ENCODE data around the gene NANOS2. TPM values are rescaled to one million over a fixed set of nuclear protein-coding genes. Genes with fewer than 3 reads are reported as not detected.

The NANOS2 gene
- total and polyA plus RNA-seq, 12 donors = not detected

- intact Hi-C loops (cut with DNase I) = loop anchor here in 2 of 10 donors (1.0 to 5.0 kb wide), 2 partner anchors 23 to 134 kb away; partner anchors contain the start of genes CCDC61 (in 1 of the 2) and IRF2BP1 (in 1 of the 2)
- no peak for DNase-seq
- Histone ChIP-seq H3K27ac (peak overlapping the region in 1 of 10 donors; percentile 95), H3K4me1 (peaks cover 0 to 33% (median 25%) of the 10 kb centered on the region in 9 donors), H3K9me3 (no peaks in the 10 kb centered on the region), H3K27me3 (peaks cover 0 to 31% (median 23%) of the 10 kb centered on the region in 7 donors), H3K36me3 (peaks cover 0 to 35% (median 0%) of the 10 kb centered on the region in 9 donors), H3K4me3 (peak overlapping the region; percentile 8 to 100 (median 88))
- TF ChIP-seq CTCF (IDR thresholded peaks at IDR 0.05) = no peak
- WGBS, 2 donors = 2 to 4% methylated on average over 22 of the region's 22 CpGs
- no peak for ATAC-seq
These were observed 51.2 kb downstream of the NANOS2 start for GRCh38 chr19:45863335-45863839.

Other genes with a start within 250 kb of the NANOS2 start
- 1 to 10 TPM; 2.4 to 7.8 (median 4.4) TPM for gene GIPR, start 246.6 kb downstream of the NANOS2 start, total RNA-seq
- 10 to 100 TPM in 1 of 2 donors, 1 to 10 TPM in 1; 2.4 to 16.6 TPM for gene GIPR, start 246.6 kb downstream of the NANOS2 start, polyA plus RNA-seq
- gene SNRPD2, start 222.8 kb downstream of the NANOS2 start, total RNA-seq = 100 to 1,000 TPM; 216 to 268 (median 240) TPM
- gene SNRPD2, start 222.8 kb downstream of the NANOS2 start, polyA plus RNA-seq = 100 to 1,000 TPM; 316 to 464 TPM
- gene QPCTL, start 222.1 kb downstream of the NANOS2 start, total RNA-seq = 1 to 10 TPM; 1.8 to 3.5 (median 2.4) TPM
- 1 to 10 TPM; 4.1 to 4.5 TPM for gene QPCTL, start 222.1 kb downstream of the NANOS2 start, polyA plus RNA-seq
- gene FBXO46, start 183.9 kb downstream of the NANOS2 start, total RNA-seq = 10 to 100 TPM in 2 of 10 donors, 1 to 10 TPM in 8; 5.2 to 13.5 (median 9.1) TPM
- gene FBXO46, start 183.9 kb downstream of the NANOS2 start, polyA plus RNA-seq = 10 to 100 TPM in 1 of 2 donors, 1 to 10 TPM in 1; 5.3 to 11.4 TPM
- not detected for gene MEIOSIN, start 181.3 kb downstream of the NANOS2 start, total RNA-seq
- gene MEIOSIN, start 181.3 kb downstream of the NANOS2 start, polyA plus RNA-seq = not detected
- 10 to 100 TPM; 16.8 to 24.5 (median 21.3) TPM for gene SIX5, start 145.5 kb downstream of the NANOS2 start, total RNA-seq
- gene SIX5, start 145.5 kb downstream of the NANOS2 start, polyA plus RNA-seq = 10 to 100 TPM; 15.5 to 29.3 TPM
- gene DMPK, start 132.3 kb downstream of the NANOS2 start, total RNA-seq = 100 to 1,000 TPM; 220 to 377 (median 296) TPM
- 100 to 1,000 TPM; 377 to 439 TPM for gene DMPK, start 132.3 kb downstream of the NANOS2 start, polyA plus RNA-seq
- 10 to 100 TPM; 54.2 to 78.1 (median 69.3) TPM for gene DMWD, start 121.9 kb downstream of the NANOS2 start, total RNA-seq
- gene DMWD, start 121.9 kb downstream of the NANOS2 start, polyA plus RNA-seq = 10 to 100 TPM; 44.6 to 58.9 TPM
- under 1 TPM in 2 of 10 donors, not detected in 8; 0.09 to 0.15 TPM for gene RSPH6A, start 99.5 kb downstream of the NANOS2 start, total RNA-seq
- gene RSPH6A, start 99.5 kb downstream of the NANOS2 start, polyA plus RNA-seq = not detected
- 10 to 100 TPM; 22.4 to 45.0 (median 33.0) TPM for gene SYMPK, start 51.6 kb downstream of the NANOS2 start, total RNA-seq
- 10 to 100 TPM; 30.5 to 75.0 TPM for gene SYMPK, start 51.6 kb downstream of the NANOS2 start, polyA plus RNA-seq
- under 1 TPM in 1 of 10 donors, not detected in 9; 0.11 TPM for gene FOXA3, start 50.5 kb downstream of the NANOS2 start, total RNA-seq
- under 1 TPM in 1 of 2 donors, not detected in 1; 0.01 TPM for gene FOXA3, start 50.5 kb downstream of the NANOS2 start, polyA plus RNA-seq
- gene IRF2BP1, start 28.6 kb downstream of the NANOS2 start, total RNA-seq = 10 to 100 TPM; 15.9 to 23.0 (median 20.3) TPM
- gene IRF2BP1, start 28.6 kb downstream of the NANOS2 start, polyA plus RNA-seq = 10 to 100 TPM in 1 of 2 donors, 1 to 10 TPM in 1; 8.0 to 13.4 TPM
- 10 to 100 TPM in 6 of 10 donors, 1 to 10 TPM in 4; 8.1 to 17.0 (median 10.3) TPM for gene MYPOP, start 12.2 kb downstream of the NANOS2 start, total RNA-seq
- 1 to 10 TPM; 7.1 to 8.9 TPM for gene MYPOP, start 12.2 kb downstream of the NANOS2 start, polyA plus RNA-seq
- gene NOVA2, start 59.1 kb upstream of the NANOS2 start, total RNA-seq = 1 to 10 TPM; 4.4 to 7.8 (median 5.9) TPM
- gene NOVA2, start 59.1 kb upstream of the NANOS2 start, polyA plus RNA-seq = 1 to 10 TPM; 1.6 to 8.2 TPM
- 10 to 100 TPM in 1 of 10 donors, 1 to 10 TPM in 9; 6.6 to 10.3 (median 8.3) TPM for gene CCDC61, start 80.7 kb upstream of the NANOS2 start, total RNA-seq
- 10 to 100 TPM in 1 of 2 donors, 1 to 10 TPM in 1; 7.3 to 11.6 TPM for gene CCDC61, start 80.7 kb upstream of the NANOS2 start, polyA plus RNA-seq
- 1 to 10 TPM in 1 of 10 donors, under 1 TPM in 1, not detected in 8; 0.81 to 1.1 TPM for gene PGLYRP1, start 108.3 kb upstream of the NANOS2 start, total RNA-seq
- gene PGLYRP1, start 108.3 kb upstream of the NANOS2 start, polyA plus RNA-seq = under 1 TPM in 1 of 2 donors, not detected in 1; 0.16 TPM
- gene IGFL4, start 126.2 kb upstream of the NANOS2 start, total RNA-seq = not detected
- gene IGFL4, start 126.2 kb upstream of the NANOS2 start, polyA plus RNA-seq = not detected
- gene IGFL3, start 209.9 kb upstream of the NANOS2 start, total RNA-seq = not detected
- gene IGFL3, start 209.9 kb upstream of the NANOS2 start, polyA plus RNA-seq = not detected
- under 1 TPM in 1 of 10 donors, not detected in 9; 0.44 TPM for gene IGFL2, start 233.5 kb upstream of the NANOS2 start, total RNA-seq
- not detected for gene IGFL2, start 233.5 kb upstream of the NANOS2 start, polyA plus RNA-seq

Data from heart right ventricle (tissue), 16 donors.